HG02981 (cell line): ENCODE results near the gene ZNF804A.

Experiments
- ATAC-seq: cut with Tn5 transposase; IDR thresholded peaks from one replicate; pipeline ENCODE4 v1.9.1; 2021; ENCODE audit warnings: mild to moderate bottlenecking, moderate library complexity; ENCODE audit not compliant: unreplicated experiment

The ZNF804A gene

DNA sequence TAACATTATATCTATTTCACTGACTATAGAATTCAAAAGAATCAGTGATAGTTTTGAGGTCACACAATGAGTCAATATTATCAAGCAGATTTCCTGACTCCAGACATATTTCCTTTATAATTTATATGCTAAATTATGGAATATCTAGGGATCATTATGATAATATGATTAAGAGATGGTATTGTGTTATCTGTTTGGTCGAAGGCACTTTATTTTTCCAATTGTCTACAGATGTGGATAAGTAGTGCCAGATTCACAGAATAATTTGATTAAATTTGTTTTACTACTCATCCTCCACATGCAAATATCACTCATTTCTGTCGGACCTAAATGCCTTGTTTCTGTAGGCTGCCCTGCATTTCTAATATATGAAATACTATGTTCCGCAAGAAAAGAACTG, 4.4 kb downstream of the ZNF804A start:
- no peak for ATAC-seq

DNA sequence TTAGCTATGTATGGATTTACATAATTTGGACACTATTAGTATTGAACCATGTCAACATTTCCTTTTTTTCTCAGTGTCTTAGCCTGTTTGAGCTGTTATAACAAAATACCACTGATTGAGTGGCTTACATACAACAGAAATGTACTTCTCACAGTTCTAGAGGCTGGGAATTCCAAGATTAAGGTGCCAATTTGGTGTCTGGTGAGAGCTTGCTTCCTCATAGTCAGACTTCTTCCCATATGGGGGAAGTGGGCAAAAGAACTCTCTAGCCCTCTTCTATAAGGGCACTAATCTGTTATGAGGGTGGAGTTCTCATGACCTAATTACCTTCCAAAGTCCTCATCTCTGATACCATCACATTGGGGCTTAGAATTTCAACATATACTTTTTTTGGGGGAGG, 12.6 kb downstream of the ZNF804A start:
- no peak for ATAC-seq

DNA sequence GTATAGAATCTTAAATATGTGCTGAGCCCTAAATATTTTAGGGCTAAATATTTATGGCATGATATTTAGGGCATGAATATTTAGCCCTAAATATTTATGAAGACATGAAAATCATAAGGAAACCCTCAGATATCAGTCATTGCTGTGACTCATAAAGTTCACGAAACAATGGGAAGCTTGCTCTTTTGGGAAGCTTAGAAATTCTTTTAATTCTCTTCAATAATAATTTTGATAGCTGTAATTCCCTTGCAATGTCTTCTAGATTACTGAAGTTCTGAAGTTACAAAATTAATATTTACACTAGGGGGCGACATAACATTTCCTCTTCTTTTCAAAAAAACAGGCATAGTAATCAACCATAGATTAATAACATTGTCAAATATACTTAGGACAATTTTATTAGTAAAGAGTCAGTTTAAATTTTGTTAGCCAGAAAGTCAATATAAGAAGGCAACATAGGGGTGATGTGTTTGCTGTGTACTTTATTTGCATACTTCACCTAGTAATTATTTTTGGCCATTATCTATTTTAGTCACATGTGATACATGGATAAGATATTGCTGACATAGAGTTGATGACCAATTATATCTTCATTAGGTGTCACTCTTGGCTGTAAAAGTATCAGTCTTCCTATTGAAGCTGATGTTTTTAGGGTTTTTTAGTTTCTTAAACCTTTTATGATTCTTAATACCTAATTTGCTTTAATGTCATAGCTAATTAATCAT, 13.2 kb downstream of the ZNF804A start:
- ATAC-seq: no peak

DNA sequence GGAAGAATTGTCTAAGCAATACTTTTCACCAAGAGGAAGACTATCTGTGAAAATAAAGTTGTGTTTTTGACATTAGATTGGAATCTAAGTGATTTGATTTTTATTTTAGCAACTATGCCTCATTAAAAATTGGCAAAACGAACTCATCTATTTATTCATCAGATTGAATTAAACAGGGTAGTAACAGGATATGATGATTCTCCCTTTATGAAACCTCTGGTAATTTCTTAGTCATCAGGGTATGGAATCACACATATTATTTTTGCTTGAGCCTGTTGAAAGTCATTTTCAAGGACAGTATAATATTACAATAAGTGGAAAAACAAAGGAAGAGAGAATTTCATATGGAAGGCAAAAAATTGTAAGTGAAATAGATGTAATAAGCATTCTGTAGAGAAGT, 22.0 kb downstream of the ZNF804A start:
- no peak for ATAC-seq

DNA sequence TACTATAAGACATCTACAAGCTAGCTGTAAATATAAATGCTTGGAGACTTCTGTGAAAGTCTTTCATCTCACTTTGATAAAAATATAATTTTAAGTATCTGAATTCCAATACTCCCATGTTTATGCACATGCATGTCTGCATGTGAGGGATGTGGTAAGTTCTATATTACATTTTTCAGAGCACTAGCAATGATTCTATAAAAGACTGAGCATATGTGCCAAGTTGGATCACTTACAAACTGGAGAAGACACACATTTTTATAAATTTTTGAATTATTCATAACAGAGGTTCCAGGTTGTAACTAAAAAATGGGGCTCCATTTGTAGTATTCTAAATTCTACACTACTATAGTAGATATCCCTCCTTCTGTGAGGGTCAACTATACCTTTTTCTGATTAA, 26.0 kb downstream of the ZNF804A start:
- no peak for ATAC-seq

DNA sequence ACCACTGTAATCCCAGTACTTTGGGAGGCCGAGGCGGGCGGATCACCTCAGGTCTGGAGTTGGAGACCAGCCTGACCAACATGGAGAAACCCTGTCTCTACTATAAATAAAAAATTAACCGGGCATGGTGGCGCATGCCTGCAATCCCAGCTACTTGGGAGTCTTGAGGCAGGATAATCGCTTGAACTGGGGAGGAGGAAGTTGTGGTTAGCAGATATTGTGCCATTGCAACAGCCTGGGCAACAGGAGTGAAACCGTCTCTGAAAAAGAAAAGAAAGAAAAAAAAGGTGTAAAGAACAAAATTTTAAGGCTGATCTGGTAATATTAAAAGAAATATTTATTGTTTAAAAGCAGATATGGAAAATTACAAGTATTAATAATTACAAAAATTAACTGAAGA, 29.7 kb downstream of the ZNF804A start:
- no peak for ATAC-seq

DNA sequence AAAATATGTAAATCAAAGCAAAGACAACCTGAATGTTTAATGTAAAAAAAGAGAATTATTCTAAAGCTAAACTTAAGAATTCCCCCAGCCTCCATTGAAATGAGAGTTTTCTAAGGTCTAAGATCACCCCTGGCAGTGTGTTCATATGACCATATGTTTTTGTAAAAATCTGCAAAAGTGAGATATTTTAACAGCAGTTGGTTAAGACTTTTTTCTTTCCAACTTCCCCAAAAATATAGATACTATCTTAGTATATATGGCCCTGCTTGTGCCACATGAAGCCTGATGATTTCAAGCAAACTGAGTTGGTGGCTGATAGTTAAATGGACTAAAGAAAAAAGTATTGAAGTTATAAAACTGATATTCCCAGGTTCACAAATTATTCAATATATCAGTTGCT, 35.4 kb downstream of the ZNF804A start:
- no peak for ATAC-seq

DNA sequence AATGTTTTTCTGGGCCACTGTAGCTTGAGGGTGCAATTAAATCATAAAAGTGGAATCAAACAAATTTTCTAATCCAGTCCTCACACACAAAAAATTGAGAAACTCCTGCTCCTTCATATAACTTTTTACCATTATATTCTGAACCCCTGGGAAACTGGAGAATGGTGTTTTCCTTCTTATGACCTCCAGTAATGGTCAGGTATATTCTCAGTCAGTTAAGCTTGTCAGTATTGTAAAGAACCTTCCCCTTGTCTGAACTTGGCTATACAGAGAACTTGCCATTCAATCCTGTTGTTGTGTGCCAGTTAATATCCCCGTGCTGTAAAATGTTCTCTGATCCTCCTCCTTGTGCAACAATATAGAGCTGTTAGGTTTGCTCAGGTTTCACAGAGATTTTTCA, 39.5 kb downstream of the ZNF804A start:
- no peak for ATAC-seq

DNA sequence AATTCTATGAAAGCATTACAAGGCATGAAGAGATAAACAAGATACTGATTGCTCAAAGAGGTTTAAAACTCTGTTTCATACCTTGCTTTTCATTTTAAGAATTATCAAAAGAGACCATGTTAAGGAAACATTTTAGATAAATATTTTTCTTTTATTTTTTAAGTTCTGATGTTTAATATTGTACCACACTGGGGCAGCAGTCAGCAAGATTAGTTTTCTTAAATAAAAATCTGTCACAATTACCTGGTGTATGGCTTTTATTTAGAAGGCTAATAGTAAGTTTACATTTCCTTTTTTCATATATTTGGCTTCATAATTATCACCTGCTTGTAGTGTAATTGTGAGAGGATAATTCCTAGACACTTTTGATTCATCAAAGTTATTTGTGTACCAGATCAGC, 46.4 kb downstream of the ZNF804A start:
- no peak for ATAC-seq

DNA sequence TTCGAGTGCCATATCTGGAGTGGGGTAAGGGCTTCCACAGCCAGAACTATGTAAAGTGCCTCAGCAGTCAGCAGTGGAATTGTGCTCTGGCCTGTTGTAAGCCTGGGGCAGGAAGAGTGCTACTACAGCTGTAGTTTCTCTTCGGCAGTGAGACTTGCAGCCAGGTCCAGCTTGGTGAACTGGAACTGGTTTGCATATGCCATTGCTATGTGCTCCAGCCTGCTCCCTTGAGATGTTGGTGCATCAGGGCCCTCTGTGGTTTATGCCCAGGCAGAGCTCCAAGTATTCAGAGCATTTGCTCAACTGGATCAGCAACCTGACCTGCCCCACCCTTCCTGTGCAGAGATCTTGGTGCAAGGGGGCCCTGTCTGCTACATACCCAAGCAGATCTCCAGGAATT, 47.8 kb downstream of the ZNF804A start:
- ATAC-seq: peak; percentile 60

DNA sequence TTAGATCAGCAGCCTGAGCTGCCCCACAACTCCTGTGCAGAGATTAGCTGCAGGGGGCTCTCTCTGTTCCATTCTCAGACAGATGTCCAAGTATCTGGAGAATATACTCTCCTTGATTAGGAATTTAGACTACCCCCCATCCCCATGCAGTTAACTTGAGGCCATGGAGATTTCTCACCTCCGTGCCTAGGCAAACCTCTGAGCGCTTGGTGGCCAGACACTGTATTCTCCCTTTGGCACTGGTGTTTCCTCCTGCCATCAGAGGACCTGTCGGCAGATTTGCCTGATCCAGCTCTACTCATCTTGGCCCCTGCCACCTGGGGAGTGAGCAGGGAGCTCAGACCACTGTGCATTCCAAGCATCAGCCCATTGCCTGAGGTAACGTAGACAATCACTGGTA, 48.3 kb downstream of the ZNF804A start:
- peak; percentile 10 for ATAC-seq

DNA sequence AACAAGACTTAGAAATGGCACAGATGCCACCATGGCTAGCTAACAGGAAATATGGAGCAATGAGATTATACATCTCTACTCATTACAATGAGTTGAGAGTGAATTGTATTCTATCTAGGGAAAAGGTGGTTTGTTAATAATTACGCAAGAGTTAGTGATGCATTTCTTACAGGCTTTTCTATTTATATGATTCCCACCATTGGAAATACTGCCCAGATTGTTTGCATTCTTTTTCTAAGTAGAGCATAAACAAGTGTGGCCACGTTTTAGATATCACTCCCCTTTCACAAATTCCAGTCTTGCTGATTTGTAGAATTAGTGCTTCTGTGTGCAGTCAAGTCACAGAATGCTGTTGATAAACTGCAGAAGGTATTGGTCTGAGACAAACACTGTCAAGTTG, 56.6 kb downstream of the ZNF804A start:
- ATAC-seq: no peak

DNA sequence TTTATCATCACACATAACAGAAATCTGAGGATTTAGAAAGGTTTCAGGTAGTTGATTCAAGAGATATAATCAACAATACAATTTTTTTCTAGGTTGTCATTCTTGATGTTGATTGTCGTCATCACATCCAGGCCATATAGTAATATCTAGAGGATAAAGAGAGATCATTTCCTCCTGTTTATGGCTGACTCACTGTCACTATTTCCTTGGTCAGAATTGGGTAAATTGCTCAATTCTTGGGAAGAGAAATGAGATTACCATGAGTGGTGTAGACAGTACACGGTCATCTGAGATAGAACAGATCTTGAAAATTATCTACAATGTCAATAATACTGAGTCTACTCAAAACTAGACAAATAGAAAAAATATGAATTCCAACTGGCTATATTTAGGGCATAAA, 78.8 kb downstream of the ZNF804A start:
- no peak for ATAC-seq

DNA sequence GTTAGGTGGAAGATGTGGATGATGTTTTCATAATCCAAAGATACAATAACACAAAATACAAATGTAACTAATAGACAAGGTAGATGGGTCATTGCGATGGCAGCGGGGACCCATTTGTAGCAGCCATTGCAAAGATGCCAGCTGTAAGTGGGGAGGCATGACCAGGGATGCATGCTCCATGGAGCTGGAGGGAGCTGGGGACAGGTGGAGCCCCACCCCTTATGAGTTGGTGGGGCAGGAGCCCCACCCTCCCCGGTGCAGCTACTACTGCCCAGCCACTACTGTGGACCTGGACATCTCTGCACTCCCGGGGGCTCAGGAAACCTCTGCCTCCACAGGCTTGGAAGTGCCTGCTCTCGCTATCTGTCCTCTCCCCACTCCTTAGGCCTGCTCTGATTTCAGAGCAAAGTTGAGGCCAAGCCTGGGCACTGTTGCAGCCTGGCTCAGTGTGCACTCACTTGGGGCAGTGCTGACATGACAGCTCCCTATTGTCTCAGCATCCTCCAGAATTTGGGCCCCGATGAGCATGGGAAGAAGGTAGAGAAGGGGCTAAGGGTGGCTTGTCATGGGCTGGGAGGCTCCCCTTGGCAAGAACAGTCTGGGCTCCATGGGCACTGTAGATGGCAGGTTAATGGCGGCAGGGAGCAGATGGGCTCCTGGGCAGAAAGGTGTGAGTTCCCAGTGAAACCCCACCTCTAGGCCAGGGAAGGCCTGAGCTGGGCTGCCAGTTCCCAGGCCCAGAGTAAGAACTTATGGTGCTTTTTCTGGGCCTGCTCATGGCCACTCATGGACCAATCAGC, 81.1 kb downstream of the ZNF804A start:
- ATAC-seq: no peak

DNA sequence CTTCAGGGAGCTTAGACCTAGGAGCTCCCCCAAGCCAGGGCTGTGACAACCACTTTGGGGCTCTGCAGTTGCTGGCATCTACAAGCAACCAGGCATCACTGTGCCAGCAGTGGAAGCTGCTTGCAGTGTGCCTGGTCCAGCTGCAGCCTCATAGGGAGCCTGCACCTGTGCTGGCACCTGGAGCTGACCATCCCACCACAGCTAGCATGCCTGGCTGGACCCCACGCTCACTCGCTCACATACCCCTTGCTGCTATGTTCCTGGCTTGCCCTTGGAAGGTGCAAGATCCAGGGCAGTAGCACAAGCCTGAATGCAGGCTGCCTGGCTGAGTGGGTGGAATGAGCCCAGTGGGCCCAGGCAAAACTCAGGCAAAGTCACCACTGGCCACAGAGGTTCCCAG, 82.5 kb downstream of the ZNF804A start:
- no peak for ATAC-seq

DNA sequence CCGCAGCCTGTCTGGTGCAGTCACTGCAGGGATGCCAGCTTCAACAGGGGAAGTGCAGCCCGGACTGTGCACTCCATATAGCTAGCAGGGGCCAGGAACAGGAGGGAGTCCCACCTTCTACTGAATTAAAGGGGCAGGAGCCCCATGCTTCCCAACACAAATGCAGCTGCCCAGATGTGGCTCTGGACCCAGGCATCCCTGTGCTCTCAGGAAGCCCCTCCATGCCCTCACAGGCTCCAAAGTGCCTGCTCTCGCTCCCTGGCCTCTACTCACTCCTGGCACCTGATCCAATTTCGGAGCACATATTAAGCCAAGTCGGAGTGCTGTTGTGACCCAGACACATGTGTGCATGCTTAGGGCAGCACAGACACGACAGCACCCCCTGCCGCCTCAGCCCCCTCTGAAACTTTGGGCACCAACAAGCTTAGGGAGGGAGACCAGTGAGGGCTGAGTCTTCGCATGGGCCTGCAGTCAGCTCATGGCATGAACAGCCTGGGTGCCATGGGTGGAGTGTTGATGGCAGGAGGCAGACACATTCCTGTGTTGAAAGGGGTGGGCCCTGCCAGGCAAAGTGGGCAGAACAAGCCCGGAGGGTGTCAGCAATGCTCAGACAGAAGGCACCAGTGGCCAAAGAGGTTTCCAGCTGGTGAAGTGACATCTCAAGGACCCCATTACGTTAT, 83.5 kb downstream of the ZNF804A start:
- ATAC-seq: no peak

DNA sequence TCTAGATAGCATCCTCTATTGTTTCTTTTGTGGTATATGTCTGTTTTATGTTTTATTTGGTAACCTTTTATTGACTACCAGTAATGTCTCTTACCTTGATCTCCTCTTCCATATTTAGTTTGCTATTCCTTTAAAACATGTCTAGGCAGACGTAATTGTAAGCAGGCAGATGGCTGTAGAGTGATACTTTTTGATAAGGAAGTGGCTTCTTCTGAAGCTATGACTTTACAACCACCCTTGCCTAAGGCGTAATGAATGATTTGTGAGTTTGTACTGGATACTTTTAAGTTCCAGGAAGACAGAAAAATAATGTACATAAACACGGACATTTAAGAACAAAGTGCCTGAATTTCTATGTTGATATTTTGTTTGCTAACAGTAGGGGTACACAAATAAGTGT, 85.6 kb downstream of the ZNF804A start:
- no peak for ATAC-seq

DNA sequence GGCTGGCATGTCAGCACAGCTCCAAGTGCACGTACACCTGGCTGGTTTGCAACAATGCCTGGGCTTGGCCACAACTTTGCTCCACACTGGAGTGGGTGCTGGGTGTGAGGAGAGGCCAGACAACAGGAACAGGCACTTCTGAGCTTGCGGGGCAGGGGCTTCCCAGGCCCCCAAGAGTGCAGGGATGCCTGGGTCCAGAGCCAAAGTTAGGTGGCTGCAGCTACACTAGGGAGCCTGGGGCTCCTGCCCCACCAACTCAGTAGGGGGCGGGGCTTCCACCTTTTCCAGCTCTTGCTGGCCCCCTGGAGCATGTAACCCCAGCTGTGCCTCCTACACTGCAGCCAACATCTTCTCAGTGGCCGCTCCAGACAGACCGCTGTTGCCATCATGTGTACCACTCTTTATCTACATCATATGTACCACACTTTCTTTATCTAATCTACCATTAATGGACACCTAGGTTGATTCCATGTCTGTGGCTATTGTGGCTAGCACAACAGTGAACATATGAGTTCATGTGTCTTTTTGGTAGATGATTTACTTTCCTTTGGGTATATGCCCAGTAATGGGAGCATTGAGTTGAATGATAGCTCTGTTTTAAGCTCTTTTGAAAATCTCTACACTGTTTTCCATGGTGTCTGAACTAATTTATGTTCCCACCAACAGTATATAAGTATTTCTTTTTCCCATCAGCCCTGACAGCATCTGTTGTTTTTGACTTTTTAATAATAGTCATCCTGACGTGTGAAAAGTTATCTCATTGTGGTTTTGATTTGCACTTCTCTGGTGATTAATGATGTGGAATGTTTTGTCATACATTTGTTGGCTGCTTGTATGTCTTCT, 87.9 kb downstream of the ZNF804A start:
- peak; percentile 67 for ATAC-seq

DNA sequence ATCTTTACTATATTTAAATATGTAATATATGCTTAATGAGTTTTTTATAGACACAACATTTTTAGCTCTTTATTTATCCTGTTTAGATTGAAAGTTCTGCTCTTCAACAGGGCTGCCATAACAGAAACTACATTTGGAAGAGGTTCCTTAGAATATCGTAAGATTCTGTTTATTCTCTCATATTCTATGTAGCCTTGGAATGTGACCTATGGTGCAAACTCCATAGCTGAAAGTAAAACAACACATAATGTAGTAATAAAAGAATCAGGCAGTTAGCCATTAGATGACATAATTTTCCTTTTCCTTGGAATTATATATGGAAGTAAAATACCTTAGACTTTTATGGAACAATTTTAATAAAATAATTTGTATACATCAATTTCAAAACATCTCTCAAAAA, 91.3 kb downstream of the ZNF804A start:
- ATAC-seq: no peak

DNA sequence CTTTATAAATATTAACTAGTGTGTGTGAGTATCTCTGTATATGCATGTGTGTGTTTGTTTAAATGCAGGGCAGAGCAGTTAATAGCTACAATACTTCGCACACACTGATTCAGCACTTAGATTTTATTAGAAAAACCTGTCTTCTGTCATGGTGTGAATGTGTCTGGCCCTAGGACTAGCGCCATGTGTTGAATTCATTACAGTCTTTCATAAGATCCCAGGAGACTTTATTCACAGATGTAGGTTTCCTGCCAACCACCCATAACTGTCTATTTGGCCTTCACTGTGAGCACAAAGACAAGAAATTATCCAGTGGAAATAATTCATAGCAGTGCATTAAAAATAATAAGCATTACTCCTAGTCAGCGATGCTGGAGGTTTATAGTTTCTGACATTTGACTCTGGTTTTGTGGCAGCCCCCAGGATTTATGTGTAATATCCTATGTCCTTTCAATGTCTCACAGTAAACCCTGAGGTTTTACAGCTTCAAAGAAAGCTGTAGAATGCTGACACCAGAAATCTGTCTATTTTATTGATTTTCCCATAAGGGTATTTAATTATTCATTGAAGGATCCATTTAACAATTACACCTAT, 93.9 kb downstream of the ZNF804A start:
- ATAC-seq: no peak

DNA sequence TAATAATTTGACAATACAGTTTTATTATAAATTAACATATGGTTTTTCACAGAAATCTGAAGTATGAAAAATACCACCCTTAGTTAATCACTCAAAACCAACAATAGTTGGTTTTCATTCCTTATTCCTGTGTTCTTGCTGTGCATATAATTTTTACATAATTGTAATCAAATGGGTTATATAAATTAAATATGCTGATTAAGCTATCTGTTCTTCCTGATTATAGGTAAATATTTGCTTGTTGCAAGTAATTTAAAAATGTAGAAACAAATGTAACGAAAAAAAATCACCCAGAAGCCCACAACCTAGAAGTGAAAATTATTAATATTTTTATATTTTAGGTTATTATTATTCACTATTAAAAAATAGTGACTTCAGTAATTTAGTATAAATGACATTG, 98.3 kb downstream of the ZNF804A start:
- ATAC-seq: no peak
